ENCODE data around the gene ANKRD18A.

Gene ANKRD18A

DNA sequence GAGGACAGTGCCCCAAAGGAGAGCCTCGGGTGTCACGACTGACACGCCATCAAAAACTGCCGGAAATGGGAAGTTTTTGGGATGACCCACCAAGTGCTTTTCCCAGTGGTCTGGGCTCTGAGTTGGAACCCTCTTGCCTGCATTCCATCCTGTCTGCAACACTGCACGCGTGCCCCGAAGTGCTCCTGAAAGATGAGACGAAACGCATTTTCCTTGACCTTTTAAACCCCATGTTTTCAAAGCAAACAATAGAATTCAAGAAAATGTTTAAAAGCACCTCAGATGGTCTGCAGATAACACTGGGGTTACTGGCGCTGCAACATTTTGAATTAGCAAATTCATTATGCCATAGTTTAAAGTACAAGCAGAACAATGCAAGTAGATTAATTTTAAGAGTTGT lies 92.9 kb downstream of the ANKRD18A start:
- DNase-seq, result no peak

DNA sequence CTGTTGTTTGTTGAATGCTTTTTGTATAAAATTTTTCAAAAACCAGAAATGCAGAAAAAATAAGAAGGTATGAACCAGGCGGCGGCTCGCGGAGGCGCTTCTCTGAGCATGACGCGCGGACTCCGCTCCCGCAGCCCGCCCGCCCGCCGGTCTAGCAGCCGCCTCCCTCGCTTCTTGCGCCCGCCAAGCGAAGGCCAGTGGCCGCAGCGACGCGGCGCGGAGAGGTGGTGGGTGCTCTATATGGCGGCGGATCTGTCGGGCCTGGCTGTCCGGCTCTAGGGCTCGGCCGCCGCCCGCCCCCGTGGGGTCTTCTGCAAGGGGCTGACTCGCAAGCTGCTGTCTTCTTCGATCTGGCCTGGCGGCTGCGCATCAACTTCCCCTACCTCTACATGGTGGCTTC lies 93.8 kb downstream of the ANKRD18A start:
- no peak for DNase-seq

DNA sequence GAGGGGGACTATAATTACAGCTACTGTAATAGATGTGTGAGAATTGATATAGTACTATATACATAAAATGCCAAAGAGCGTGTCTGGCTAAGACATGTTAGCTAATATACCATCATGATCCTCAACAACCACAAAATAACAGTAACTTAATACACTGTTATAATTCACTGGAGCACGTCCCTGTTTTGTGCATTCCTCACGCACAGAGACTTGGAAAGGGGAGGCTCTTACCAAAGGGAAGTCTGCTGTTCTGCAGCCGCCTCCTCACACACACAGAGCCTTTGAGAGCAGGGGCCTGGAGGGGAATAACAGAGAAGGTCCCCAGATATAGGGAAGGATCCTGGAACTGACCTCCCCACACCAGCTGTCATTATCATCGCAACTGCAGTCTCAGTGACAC lies 97.3 kb downstream of the ANKRD18A start:
- DNase-seq, result no peak

DNA sequence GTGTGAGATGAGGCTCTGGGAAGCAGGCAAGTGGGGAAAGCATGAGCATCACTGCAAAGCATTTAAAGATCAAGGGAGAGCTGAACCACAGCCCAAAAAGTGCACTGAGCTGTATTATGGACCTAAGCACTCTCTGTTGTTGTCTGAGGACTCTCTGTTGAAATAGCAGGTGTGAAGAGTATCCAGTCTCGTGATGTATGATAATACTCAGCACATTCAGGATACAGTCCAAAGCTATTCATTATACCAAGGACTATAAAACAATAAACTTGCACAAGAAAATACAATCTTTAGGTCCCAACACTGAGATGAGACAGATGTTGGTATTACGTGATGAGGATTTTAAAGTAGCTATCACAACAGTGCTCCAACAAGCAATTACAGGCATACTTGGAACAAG lies 98.6 kb downstream of the ANKRD18A start:
- no peak for DNase-seq

All from T-helper 9 cell (primary cell).